ENCODE results near the gene PNPLA6. TPM values are rescaled to one million over a fixed set of nuclear protein-coding genes. Genes with fewer than 3 reads are reported as not detected.

The PNPLA6 gene
- total and polyA plus RNA-seq, 2 donors (not counting 1 experiment from before 2014, with no cell fraction given), result 20.9 to 89.2 TPM

- H3K4me1 ChIP-seq (ENCODE audit: control insufficient read depth, extremely low read depth, insufficient read depth, low read length), result no peaks in the 10 kb centered on the region
- no peak overlapping the region for H2AFZ ChIP-seq (ENCODE audit: low read length)
- no peak overlapping the region for H3K4me3 ChIP-seq (replicated peaks in 1 of 4; ENCODE audit: control extremely low read depth in 1 of 4, insufficient read depth in 1 of 4, low read depth in 3 of 4, low read length in 4 of 4)
- H3K79me2 ChIP-seq (ENCODE audit: control insufficient read depth, insufficient read depth, low read length), result no peaks in the 10 kb centered on the region
- H3K9me3 ChIP-seq (ENCODE audit: control insufficient read depth, insufficient read depth, low read depth, low read length), result no peaks in the 10 kb centered on the region
- DNase-seq (ENCODE audit: low read depth in 2 of 2), result no peak
- peaks cover under 1% of the 10 kb centered on the region for H3K27me3 ChIP-seq (ENCODE audit: control insufficient read depth, insufficient read depth, low read length)
- no peaks in the 10 kb centered on the region for H4K20me1 ChIP-seq (ENCODE audit: control insufficient read depth, extremely low read depth, insufficient read depth, low read length)
- H3K36me3 ChIP-seq (ENCODE audit: control insufficient read depth, insufficient read depth, low read length), result no peaks in the 10 kb centered on the region
- no peak for TF ChIP-seq CTCF (conservative IDR thresholded peaks at IDR 0.05 in 1 of 2, IDR thresholded peaks at IDR 0.05 in 1 of 2; ENCODE audit: low read depth in 1 of 2, low read length in 2 of 2)
- TF ChIP-seq EZH2 (IDR thresholded peaks at IDR 0.05; ENCODE audit: low read length, missing control alignments), result no peak
- H3K9ac ChIP-seq (ENCODE audit: insufficient read depth, low read length), result no peak overlapping the region
- H3K27ac ChIP-seq (ENCODE audit: insufficient read depth, low read length), result no peak overlapping the region
- no peak overlapping the region for H3K4me2 ChIP-seq (ENCODE audit: extremely low read depth, insufficient read depth, low read length)
Observed at GRCh38 chr19:7602240-7602934, 66.9 kb downstream of the PNPLA6 start.

GRCh38 chr19:7602935-7603497 is 67.5 kb downstream of the PNPLA6 start:
- no peak overlapping the region for H3K4me2 ChIP-seq (ENCODE audit: extremely low read depth, insufficient read depth, low read length)
- H3K9ac ChIP-seq (ENCODE audit: insufficient read depth, low read length), result no peak overlapping the region
- no peak overlapping the region for H2AFZ ChIP-seq (ENCODE audit: low read length)
- no peak for TF ChIP-seq CTCF (conservative IDR thresholded peaks at IDR 0.05 in 1 of 2, IDR thresholded peaks at IDR 0.05 in 1 of 2; ENCODE audit: low read depth in 1 of 2, low read length in 2 of 2)
- no peak for TF ChIP-seq EZH2 (IDR thresholded peaks at IDR 0.05; ENCODE audit: low read length, missing control alignments)
- no peak overlapping the region for H3K27ac ChIP-seq (ENCODE audit: insufficient read depth, low read length)
- DNase-seq (ENCODE audit: low read depth in 2 of 2), result no peak
- no peaks in the 10 kb centered on the region for H4K20me1 ChIP-seq (ENCODE audit: control insufficient read depth, extremely low read depth, insufficient read depth, low read length)
- H3K27me3 ChIP-seq (ENCODE audit: control insufficient read depth, insufficient read depth, low read length), result no peaks in the 10 kb centered on the region
- no peaks in the 10 kb centered on the region for H3K36me3 ChIP-seq (ENCODE audit: control insufficient read depth, insufficient read depth, low read length)
- no peaks in the 10 kb centered on the region for H3K79me2 ChIP-seq (ENCODE audit: control insufficient read depth, insufficient read depth, low read length)
- no peaks in the 10 kb centered on the region for H3K4me1 ChIP-seq (ENCODE audit: control insufficient read depth, extremely low read depth, insufficient read depth, low read length)
- no peaks in the 10 kb centered on the region for H3K9me3 ChIP-seq (ENCODE audit: control insufficient read depth, insufficient read depth, low read depth, low read length)
- no peak overlapping the region for H3K4me3 ChIP-seq (replicated peaks in 1 of 4; ENCODE audit: control extremely low read depth in 1 of 4, insufficient read depth in 1 of 4, low read depth in 3 of 4, low read length in 4 of 4)

DNA sequence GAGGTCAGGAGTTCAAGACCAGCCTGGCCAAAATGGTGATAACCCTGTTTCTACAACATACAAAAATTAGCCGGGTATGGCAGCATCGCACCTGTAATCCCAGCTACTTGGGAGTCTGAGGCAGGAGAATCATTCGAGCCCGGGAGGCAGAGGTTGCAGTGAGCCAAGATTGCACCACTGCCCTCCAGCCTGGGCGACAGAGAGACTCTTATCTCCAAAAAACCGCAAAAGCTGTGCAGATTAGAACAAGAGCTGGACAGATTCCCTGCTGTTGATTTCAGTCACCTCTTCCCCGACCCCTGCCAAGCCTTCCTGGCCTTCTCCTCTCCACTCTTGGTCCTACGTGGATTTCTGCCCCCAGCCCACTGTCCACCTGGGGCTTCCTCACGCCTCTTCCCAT is 68.4 kb downstream of the PNPLA6 start:
- H3K27me3 ChIP-seq (ENCODE audit: control insufficient read depth, insufficient read depth, low read length), result no peaks in the 10 kb centered on the region
- no peak overlapping the region for H3K4me2 ChIP-seq (ENCODE audit: extremely low read depth, insufficient read depth, low read length)
- H4K20me1 ChIP-seq (ENCODE audit: control insufficient read depth, extremely low read depth, insufficient read depth, low read length), result no peaks in the 10 kb centered on the region
- H3K4me1 ChIP-seq (ENCODE audit: control insufficient read depth, extremely low read depth, insufficient read depth, low read length), result no peaks in the 10 kb centered on the region
- H2AFZ ChIP-seq (ENCODE audit: low read length), result no peak overlapping the region
- TF ChIP-seq CTCF (conservative IDR thresholded peaks at IDR 0.05 in 1 of 2, IDR thresholded peaks at IDR 0.05 in 1 of 2; ENCODE audit: low read depth in 1 of 2, low read length in 2 of 2) (no peak), EZH2 (IDR thresholded peaks at IDR 0.05; ENCODE audit: low read length, missing control alignments) (no peak)
- H3K9me3 ChIP-seq (ENCODE audit: control insufficient read depth, insufficient read depth, low read depth, low read length), result no peaks in the 10 kb centered on the region
- no peak for DNase-seq (ENCODE audit: low read depth in 2 of 2)
- no peaks in the 10 kb centered on the region for H3K36me3 ChIP-seq (ENCODE audit: control insufficient read depth, insufficient read depth, low read length)
- H3K27ac ChIP-seq (ENCODE audit: insufficient read depth, low read length), result no peak overlapping the region
- H3K79me2 ChIP-seq (ENCODE audit: control insufficient read depth, insufficient read depth, low read length), result no peaks in the 10 kb centered on the region
- H3K9ac ChIP-seq (ENCODE audit: insufficient read depth, low read length), result no peak overlapping the region
- H3K4me3 ChIP-seq (replicated peaks in 1 of 4; ENCODE audit: control extremely low read depth in 1 of 4, insufficient read depth in 1 of 4, low read depth in 3 of 4, low read length in 4 of 4), result no peak overlapping the region
